GM10266 (cell line): ENCODE data around the gene TVP23A.

Experiments
- DNase-seq: peaks from one replicate; pipeline ENCODE4 v3.0.0; 2012; ENCODE audit errors: extremely low spot score
- CTCF ChIP-seq: IDR thresholded peaks from 2 replicates; pipeline ENCODE4 v1.5.1; 2012; ENCODE audit warnings: mild to moderate bottlenecking, low read depth; ENCODE audit not compliant: control insufficient read depth, insufficient read depth; ENCODE audit errors: missing control alignments

The TVP23A gene

GRCh38 chr16:10760858-10761257, 57.7 kb downstream of the TVP23A start:
- DNase-seq: no peak
- TF ChIP-seq CTCF: no peak

- TF ChIP-seq CTCF: no peak
These were observed 62.0 kb downstream of the TVP23A start for GRCh38 chr16:10756574-10756973.

DNA sequence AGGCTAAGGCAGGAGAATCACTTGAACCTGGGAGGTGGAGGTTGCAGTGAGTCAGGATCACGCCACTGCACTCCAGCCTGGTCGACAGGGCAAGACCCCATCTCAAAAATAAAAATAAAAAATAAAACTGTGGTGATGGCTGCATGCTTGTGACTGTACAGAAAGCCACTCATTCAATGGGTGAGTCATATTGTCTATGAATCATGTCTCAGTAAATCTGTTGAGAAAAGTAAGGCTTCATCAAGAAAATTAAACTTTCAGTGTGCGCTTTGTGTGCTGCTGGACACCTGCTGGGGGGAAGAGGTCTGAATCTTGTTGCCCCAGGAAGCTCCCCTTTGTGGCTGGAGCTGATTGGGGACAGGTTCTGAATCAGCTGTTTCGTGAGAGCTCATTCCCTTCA, 63.7 kb downstream of the TVP23A start:
- no peak for DNase-seq
- TF ChIP-seq CTCF: no peak

More at GRCh38 chr16:10756574-10756973, 62.0 kb downstream of the TVP23A start:
- no peak for DNase-seq

DNA sequence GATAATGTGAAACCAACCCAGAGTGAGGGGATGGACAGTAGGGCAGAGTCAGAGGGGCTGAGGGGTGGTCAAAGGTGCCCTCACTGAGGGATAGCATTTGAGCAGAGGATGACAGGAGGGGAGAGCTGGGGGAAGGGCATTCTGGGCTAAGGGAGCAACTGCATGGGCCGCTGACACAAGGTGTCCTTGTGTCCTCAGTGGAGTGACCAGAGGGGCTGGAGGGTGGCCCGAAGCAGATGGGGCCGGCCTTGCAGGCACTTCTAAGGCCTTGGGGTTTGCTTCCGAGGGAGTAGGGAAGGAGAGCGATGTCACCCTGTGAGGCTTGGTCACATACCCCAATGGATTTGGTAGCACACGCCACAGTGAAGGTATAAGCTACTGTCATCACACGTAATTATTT, 64.9 kb downstream of the TVP23A start:
- DNase-seq: no peak

GRCh38 chr16:10752843-10753523, 65.6 kb downstream of the TVP23A start:
- peak; percentile 56 for DNase-seq
- TF ChIP-seq CTCF: no peak

More for the DNA sequence above, 64.9 kb downstream of the TVP23A start:
- no peak for TF ChIP-seq CTCF

GRCh38 chr16:10751291-10751697, 67.3 kb downstream of the TVP23A start:
- DNase-seq: no peak

GRCh38 chr16:10750793-10751192, 67.8 kb downstream of the TVP23A start:
- TF ChIP-seq CTCF: no peak
- no peak for DNase-seq

More at GRCh38 chr16:10751291-10751697, 67.3 kb downstream of the TVP23A start:
- TF ChIP-seq CTCF: no peak
